ENCODE measurements around the gene CST3. TPM values are rescaled to one million over a fixed set of nuclear protein-coding genes. Genes with fewer than 3 reads are reported as not detected.
"Not testable (repeated sequence)": the region's sequence is repeated elsewhere in the genome, so short reads cannot be mapped to it uniquely, and the experiment has no call there.

CST3 gene
- total RNA-seq, 1 experiment from 2014 or later: 158 TPM

DNA sequence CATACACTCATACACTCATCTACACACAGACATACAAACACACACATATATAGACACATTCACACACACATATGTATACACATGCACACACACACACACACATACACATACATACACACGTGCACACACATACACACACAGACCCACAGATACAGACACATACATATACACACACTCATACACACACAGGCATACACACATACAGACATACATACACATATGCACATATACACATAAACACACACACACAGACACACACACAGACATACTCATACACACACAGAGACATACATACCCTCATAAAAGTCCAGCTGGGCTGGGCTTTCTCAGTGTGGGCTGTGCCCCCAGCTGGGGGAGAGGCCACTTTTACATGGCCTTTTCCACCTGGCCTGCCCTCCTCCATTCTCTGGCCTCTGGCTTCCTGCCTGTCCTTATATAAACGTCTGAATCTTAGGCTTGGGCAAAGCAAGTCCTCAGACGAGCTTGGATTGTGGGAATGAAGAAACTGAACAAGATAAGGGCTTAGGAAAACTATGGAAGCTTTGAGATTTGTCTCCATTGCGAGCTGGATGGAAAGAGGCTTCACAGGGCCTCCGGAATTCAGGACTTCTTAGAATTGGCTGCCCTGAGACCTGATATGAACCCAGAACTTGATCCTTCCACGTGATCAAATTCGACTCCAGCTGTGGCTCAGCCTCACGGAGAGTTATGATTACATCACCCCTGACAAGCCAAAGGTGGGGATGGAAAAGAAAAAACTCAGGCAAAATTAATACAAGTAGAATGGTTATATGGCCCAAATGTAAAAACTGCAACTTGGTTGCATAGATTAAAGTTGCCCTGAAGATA lies 22.5 kb upstream of the CST3 start:
- no peak for DNase-seq (ENCODE audit: low read depth, low spot score)
- no TSS peak for BruUV-seq (replicated peaks)

DNA sequence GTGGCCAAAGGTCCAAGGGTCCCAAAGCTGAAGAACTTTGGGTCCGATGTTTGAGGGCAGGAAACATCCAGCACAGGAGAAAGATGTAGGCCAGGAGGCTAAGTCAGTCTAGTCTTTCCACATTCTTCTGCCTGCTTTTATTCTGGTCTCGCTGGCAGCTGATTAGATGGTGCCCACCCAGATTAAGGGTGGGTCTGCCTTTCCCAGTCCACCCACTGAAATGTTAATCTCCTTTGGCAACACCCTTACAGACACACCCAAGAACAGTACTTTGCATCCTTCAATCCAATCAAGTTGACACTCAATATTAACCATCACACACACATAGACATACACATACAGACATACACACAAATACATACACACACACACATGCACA lies 21.8 kb upstream of the CST3 start:
- POLR2A ChIA-PET; H3K4me3 ChIP-seq (ENCODE audit: low read depth in 2 of 2, low read length in 2 of 2); H3K36me3 ChIP-seq (ENCODE audit: control insufficient read depth, insufficient read depth, low read length); H3K27ac ChIP-seq (ENCODE audit: low read length); H3K4me1 ChIP-seq (ENCODE audit: control insufficient read depth, insufficient read depth, low read length); BruUV-seq (replicated peaks); ATAC-seq; H3K27me3 ChIP-seq (ENCODE audit: control insufficient read depth, insufficient read depth, low read length); CTCF ChIA-PET; intact Hi-C loops (cut with micrococcal nuclease; ENCODE audit: unreplicated experiment); DNase-seq (ENCODE audit: low read depth, low spot score); in situ Hi-C loops (cut with HindIII; ENCODE audit: low pct_unique_long_range_greater_than_20kb, low sequenced_read_pairs); H3K9me3 ChIP-seq (ENCODE audit: control insufficient read depth, insufficient read depth, low read depth, low read length): not testable (repeated sequence)

More for the DNA sequence above, 22.5 kb upstream of the CST3 start:
- Histone ChIP-seq H3K4me3 (ENCODE audit: low read depth in 2 of 2, low read length in 2 of 2) (no peak overlapping the region), H3K27me3 (ENCODE audit: control insufficient read depth, insufficient read depth, low read length) (peaks cover 3% of the 10 kb centered on the region), H3K9me3 (ENCODE audit: control insufficient read depth, insufficient read depth, low read depth, low read length) (no peaks in the 10 kb centered on the region), H3K4me1 (ENCODE audit: control insufficient read depth, insufficient read depth, low read length) (no peaks in the 10 kb centered on the region), H3K36me3 (ENCODE audit: control insufficient read depth, insufficient read depth, low read length) (no peaks in the 10 kb centered on the region), H3K27ac (ENCODE audit: low read length) (no peak overlapping the region)
- TF ChIP-seq TCF7L2 (IDR thresholded peaks at IDR 0.05; ENCODE audit: low read depth, low read length) (no peak), SIN3A (IDR thresholded peaks at IDR 0.05; ENCODE audit: borderline replicate concordance, insufficient read depth, low read depth, low read length) (no peak), REST (IDR thresholded peaks at IDR 0.05; ENCODE audit: insufficient read depth in 1 of 2, low read depth in 2 of 2, low read length in 1 of 2) (no peak), POLR2AphosphoS5 (IDR thresholded peaks at IDR 0.05; ENCODE audit: low read depth, low read length) (no peak)
- TF ChIP-seq, protein P1, sequence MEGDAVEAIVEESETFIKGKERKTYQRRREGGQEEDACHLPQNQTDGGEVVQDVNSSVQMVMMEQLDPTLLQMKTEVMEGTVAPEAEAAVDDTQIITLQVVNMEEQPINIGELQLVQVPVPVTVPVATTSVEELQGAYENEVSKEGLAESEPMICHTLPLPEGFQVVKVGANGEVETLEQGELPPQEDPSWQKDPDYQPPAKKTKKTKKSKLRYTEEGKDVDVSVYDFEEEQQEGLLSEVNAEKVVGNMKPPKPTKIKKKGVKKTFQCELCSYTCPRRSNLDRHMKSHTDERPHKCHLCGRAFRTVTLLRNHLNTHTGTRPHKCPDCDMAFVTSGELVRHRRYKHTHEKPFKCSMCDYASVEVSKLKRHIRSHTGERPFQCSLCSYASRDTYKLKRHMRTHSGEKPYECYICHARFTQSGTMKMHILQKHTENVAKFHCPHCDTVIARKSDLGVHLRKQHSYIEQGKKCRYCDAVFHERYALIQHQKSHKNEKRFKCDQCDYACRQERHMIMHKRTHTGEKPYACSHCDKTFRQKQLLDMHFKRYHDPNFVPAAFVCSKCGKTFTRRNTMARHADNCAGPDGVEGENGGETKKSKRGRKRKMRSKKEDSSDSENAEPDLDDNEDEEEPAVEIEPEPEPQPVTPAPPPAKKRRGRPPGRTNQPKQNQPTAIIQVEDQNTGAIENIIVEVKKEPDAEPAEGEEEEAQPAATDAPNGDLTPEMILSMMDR (IDR thresholded peaks at IDR 0.05): no peak
- intact Hi-C loops (cut with micrococcal nuclease; ENCODE audit: unreplicated experiment) (no loop called here), in situ Hi-C loops (cut with HindIII; ENCODE audit: low pct_unique_long_range_greater_than_20kb, low sequenced_read_pairs) (no loop called here)
- CTCF ChIA-PET: no interaction called here
- ATAC-seq: no peak
- POLR2A ChIA-PET: no interaction called here

DNA sequence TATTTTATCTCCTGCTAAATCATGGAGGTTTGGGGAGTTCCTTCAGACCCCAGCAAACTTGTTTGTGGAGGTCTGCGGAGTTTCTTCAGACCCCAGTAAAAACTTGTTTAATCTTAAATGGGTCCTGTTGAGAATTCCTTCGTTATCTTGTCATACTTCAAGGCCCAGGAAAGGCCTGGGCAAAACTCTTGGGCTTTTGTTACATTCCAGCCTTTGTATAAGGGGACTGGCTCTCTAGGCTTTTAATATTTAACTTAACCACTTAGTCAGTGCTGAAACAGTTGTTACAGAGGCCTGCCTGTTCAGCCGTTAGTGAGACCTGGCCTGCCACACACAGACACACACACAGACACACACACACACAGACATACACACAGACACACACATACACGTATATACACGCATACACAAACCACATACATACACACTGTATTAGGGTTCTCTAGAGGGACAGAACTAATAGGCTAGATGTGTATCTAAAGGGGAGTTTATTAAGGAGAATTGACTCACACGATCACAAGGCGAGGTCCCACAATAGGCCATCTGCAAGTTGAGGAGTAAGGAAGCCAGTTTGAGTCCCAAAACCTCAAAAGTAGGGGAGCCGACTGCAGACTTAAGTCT lies 21.3 kb upstream of the CST3 start:
- Histone ChIP-seq H3K27ac (ENCODE audit: low read length) (no peak overlapping the region), H3K4me3 (ENCODE audit: low read depth in 2 of 2, low read length in 2 of 2) (no peak overlapping the region), H3K27me3 (ENCODE audit: control insufficient read depth, insufficient read depth, low read length) (peaks cover 3% of the 10 kb centered on the region), H3K36me3 (ENCODE audit: control insufficient read depth, insufficient read depth, low read length) (no peaks in the 10 kb centered on the region), H3K4me1 (ENCODE audit: control insufficient read depth, insufficient read depth, low read length) (no peaks in the 10 kb centered on the region), H3K9me3 (ENCODE audit: control insufficient read depth, insufficient read depth, low read depth, low read length) (no peaks in the 10 kb centered on the region)
- ChIA-PET CTCF (no interaction called here), POLR2A (no interaction called here)
- BruUV-seq (replicated peaks): no TSS peak
- DNase-seq (ENCODE audit: low read depth, low spot score): no peak
- intact Hi-C loops (cut with micrococcal nuclease; ENCODE audit: unreplicated experiment) (no loop called here), in situ Hi-C loops (cut with HindIII; ENCODE audit: low pct_unique_long_range_greater_than_20kb, low sequenced_read_pairs) (no loop called here)
- no peak for ATAC-seq
- TF ChIP-seq REST (IDR thresholded peaks at IDR 0.05; ENCODE audit: insufficient read depth in 1 of 2, low read depth in 2 of 2, low read length in 1 of 2) (no peak), TCF7L2 (IDR thresholded peaks at IDR 0.05; ENCODE audit: low read depth, low read length) (no peak), POLR2AphosphoS5 (IDR thresholded peaks at IDR 0.05; ENCODE audit: low read depth, low read length) (no peak), SIN3A (IDR thresholded peaks at IDR 0.05; ENCODE audit: borderline replicate concordance, insufficient read depth, low read depth, low read length) (no peak)
- TF ChIP-seq, protein P1 (IDR thresholded peaks at IDR 0.05): no peak
